ENCODE data around the gene MDM1. TPM values are rescaled to one million over a fixed set of nuclear protein-coding genes. Genes with fewer than 3 reads are reported as not detected.

MDM1 gene
- total and polyA plus RNA-seq, 2 of the 13 experiments (the other 11 are each of a cell fraction or from before 2014, with no cell fraction given): 4.6 to 15.2 TPM

DNA sequence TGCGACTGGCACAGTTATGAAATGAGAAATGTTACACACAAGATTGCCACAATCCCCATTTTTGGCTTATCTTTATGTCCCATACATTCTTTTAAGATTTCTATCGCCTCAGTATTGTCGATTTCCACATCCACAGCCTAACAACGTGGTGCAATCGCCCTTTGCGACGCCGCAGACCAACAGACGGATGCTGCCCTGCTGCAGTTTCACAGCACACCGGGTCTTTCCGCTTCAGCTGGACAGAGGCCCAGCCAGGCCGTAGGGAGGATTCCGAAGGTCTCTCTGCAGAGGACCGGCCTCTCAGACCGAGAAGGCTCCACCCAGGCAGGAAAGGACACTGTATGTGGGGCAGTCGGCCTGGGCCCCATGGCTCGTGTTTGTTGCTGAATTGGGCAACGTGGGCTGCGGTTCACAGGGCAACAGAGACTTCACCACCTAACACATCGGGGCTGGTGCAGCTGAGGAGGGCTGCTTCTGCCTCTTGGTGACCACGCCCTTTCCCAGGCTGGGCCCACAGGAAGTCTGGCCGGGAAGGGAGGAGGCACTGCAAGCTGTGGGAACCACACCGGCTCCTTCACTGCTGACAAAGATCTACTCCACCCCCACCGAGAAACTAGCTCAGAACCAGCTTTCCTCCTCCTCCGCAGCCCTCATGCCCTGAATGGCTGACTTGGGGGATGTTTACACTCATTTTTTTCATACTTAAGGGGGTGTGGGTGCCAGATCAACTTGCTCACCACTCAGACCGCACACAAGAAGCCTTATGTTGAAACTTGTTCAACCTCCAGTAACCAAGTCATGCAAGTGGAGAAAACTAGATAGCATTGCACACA lies 32.9 kb upstream of the MDM1 start (continued):
- 0 out of 2 replicates have a peak, but pooled peaks have one; percentile 44 for TF ChIP-seq HOXD1 (CRISPR knock-in tag; IDR thresholded peaks at IDR 0.05)
- no peak for TF ChIP-seq ZNF781 (CRISPR knock-in tag; IDR thresholded peaks at IDR 0.05; ENCODE audit: borderline replicate concordance, not compliant biosample characterization)
- no peak for TF ChIP-seq RNF2 (conservative IDR thresholded peaks at IDR 0.05; ENCODE audit: low read depth)
- TF ChIP-seq, protein P1, sequence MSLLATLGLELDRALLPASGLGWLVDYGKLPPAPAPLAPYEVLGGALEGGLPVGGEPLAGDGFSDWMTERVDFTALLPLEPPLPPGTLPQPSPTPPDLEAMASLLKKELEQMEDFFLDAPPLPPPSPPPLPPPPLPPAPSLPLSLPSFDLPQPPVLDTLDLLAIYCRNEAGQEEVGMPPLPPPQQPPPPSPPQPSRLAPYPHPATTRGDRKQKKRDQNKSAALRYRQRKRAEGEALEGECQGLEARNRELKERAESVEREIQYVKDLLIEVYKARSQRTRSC (CRISPR knock-in tag; IDR thresholded peaks at IDR 0.05; ENCODE audit: low read depth): no peak
- TF ChIP-seq ZNF274 (CRISPR knock-in tag; IDR thresholded peaks at IDR 0.05): peak; percentile 82
- no peak for TF ChIP-seq JUN (CRISPR knock-in tag; IDR thresholded peaks at IDR 0.05)
- no peak for TF ChIP-seq NFIC (IDR thresholded peaks at IDR 0.05; ENCODE audit: low read length)
- TF ChIP-seq, protein P2, sequence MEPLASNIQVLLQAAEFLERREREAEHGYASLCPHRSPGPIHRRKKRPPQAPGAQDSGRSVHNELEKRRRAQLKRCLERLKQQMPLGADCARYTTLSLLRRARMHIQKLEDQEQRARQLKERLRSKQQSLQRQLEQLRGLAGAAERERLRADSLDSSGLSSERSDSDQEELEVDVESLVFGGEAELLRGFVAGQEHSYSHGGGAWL (CRISPR knock-in tag; IDR thresholded peaks at IDR 0.05): peak; percentile 39; the same call in 1 of the 2 replicates
- TF ChIP-seq, protein P3, sequence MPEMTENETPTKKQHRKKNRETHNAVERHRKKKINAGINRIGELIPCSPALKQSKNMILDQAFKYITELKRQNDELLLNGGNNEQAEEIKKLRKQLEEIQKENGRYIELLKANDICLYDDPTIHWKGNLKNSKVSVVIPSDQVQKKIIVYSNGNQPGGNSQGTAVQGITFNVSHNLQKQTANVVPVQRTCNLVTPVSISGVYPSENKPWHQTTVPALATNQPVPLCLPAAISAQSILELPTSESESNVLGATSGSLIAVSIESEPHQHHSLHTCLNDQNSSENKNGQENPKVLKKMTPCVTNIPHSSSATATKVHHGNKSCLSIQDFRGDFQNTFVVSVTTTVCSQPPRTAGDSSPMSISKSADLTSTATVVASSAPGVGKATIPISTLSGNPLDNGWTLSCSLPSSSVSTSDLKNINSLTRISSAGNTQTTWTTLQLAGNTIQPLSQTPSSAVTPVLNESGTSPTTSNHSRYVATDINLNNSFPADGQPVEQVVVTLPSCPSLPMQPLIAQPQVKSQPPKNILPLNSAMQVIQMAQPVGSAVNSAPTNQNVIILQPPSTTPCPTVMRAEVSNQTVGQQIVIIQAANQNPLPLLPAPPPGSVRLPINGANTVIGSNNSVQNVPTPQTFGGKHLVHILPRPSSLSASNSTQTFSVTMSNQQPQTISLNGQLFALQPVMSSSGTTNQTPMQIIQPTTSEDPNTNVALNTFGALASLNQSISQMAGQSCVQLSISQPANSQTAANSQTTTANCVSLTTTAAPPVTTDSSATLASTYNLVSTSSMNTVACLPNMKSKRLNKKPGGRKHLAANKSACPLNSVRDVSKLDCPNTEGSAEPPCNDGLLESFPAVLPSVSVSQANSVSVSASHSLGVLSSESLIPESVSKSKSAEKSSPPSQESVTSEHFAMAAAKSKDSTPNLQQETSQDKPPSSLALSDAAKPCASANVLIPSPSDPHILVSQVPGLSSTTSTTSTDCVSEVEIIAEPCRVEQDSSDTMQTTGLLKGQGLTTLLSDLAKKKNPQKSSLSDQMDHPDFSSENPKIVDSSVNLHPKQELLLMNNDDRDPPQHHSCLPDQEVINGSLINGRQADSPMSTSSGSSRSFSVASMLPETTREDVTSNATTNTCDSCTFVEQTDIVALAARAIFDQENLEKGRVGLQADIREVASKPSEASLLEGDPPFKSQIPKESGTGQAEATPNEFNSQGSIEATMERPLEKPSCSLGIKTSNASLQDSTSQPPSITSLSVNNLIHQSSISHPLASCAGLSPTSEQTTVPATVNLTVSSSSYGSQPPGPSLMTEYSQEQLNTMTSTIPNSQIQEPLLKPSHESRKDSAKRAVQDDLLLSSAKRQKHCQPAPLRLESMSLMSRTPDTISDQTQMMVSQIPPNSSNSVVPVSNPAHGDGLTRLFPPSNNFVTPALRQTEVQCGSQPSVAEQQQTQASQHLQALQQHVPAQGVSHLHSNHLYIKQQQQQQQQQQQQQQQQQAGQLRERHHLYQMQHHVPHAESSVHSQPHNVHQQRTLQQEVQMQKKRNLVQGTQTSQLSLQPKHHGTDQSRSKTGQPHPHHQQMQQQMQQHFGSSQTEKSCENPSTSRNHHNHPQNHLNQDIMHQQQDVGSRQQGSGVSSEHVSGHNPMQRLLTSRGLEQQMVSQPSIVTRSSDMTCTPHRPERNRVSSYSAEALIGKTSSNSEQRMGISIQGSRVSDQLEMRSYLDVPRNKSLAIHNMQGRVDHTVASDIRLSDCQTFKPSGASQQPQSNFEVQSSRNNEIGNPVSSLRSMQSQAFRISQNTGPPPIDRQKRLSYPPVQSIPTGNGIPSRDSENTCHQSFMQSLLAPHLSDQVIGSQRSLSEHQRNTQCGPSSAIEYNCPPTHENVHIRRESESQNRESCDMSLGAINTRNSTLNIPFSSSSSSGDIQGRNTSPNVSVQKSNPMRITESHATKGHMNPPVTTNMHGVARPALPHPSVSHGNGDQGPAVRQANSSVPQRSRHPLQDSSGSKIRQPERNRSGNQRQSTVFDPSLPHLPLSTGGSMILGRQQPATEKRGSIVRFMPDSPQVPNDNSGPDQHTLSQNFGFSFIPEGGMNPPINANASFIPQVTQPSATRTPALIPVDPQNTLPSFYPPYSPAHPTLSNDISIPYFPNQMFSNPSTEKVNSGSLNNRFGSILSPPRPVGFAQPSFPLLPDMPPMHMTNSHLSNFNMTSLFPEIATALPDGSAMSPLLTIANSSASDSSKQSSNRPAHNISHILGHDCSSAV (CRISPR knock-in tag; IDR thresholded peaks at IDR 0.05; ENCODE audit: borderline replicate concordance): no peak
- TF ChIP-seq, protein P4, sequence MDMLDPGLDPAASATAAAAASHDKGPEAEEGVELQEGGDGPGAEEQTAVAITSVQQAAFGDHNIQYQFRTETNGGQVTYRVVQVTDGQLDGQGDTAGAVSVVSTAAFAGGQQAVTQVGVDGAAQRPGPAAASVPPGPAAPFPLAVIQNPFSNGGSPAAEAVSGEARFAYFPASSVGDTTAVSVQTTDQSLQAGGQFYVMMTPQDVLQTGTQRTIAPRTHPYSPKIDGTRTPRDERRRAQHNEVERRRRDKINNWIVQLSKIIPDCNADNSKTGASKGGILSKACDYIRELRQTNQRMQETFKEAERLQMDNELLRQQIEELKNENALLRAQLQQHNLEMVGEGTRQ (IDR thresholded peaks at IDR 0.05; ENCODE audit: low read depth, low read length): no peak
- TF ChIP-seq, protein P4 (CRISPR knock-in tag; IDR thresholded peaks at IDR 0.05; ENCODE audit: borderline replicate concordance): no peak
